Measurements from ENCODE around the gene ABLIM2. TPM values are rescaled to one million over a fixed set of nuclear protein-coding genes. Genes with fewer than 3 reads are reported as not detected.

The ABLIM2 gene
- polyA plus RNA-seq, 1 donor from 2014 or later, result 14.9 TPM

DNA sequence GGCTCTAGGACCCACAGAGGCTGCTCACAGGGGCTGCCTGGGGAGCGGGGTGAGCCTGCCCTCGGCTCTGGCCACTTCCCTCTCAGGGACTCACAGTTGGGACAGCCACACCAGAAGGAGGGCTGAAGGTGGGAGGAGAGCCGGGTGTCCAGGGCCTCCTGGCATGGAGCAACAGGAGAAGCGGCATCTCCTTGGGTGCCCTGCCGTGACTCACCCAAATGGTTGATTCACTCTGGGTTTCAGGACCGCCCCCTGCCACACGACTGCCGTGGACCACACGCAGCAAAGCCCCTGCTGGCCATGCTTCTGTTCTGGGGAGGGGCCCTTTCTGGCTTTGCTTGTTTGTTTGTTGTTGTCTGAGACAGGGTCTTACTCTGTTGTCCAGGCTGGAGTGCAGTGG, 132.9 kb downstream of the ABLIM2 start:
- no peak overlapping the region for H3K4me2 ChIP-seq (ENCODE audit: low read length)
- H3K9me3 ChIP-seq (ENCODE audit: low read length), result no peaks in the 10 kb centered on the region
- H3F3A ChIP-seq (ENCODE audit: insufficient read depth, low read length, poor library complexity, severe bottlenecking), result no peaks in the 10 kb centered on the region
- H3K9me2 ChIP-seq (ENCODE audit: insufficient read depth, low read length), result no peaks in the 10 kb centered on the region
- no peaks in the 10 kb centered on the region for H4K20me1 ChIP-seq (ENCODE audit: insufficient read depth)
- H3K27ac ChIP-seq (ENCODE audit: low read length), result no peak overlapping the region
- H3K27me3 ChIP-seq (ENCODE audit: insufficient read depth, low read depth, low read length), result no peaks in the 10 kb centered on the region
- H3K9ac ChIP-seq (ENCODE audit: low read length), result no peak overlapping the region
- H3K4me3 ChIP-seq (ENCODE audit: low read length), result no peak overlapping the region
- TF ChIP-seq SMC3 (conservative IDR thresholded peaks at IDR 0.05; ENCODE audit: poor library complexity), result no peak
- TF ChIP-seq TAF1 (IDR thresholded peaks at IDR 0.05; ENCODE audit: low read depth), result no peak
- TF ChIP-seq POLR2AphosphoS5 (IDR thresholded peaks at IDR 0.05), result no peak
- TF ChIP-seq EP300 (conservative IDR thresholded peaks at IDR 0.05; ENCODE audit: poor library complexity, severe bottlenecking), result no peak
- TF ChIP-seq REST (IDR thresholded peaks at IDR 0.05; ENCODE audit: borderline replicate concordance), result no peak
- no peak for TF ChIP-seq CTCF (IDR thresholded peaks at IDR 0.05; ENCODE audit: poor library complexity, severe bottlenecking)
- TF ChIP-seq EZH2 (IDR thresholded peaks at IDR 0.05; ENCODE audit: borderline replicate concordance, insufficient read depth, low read length, poor library complexity, severe bottlenecking), result no peak
- TF ChIP-seq MXI1 (conservative IDR thresholded peaks at IDR 0.05; ENCODE audit: poor library complexity, severe bottlenecking), result no peak
- no peak for TF ChIP-seq RAD21 (conservative IDR thresholded peaks at IDR 0.05)
- no peaks in the 10 kb centered on the region for H3K79me2 ChIP-seq (replicated peaks; ENCODE audit: insufficient read depth, low read length)
- no peak overlapping the region for H2AFZ ChIP-seq (ENCODE audit: low read depth, low read length)
- no peaks in the 10 kb centered on the region for H3K36me3 ChIP-seq (ENCODE audit: insufficient read depth, low read length)

DNA sequence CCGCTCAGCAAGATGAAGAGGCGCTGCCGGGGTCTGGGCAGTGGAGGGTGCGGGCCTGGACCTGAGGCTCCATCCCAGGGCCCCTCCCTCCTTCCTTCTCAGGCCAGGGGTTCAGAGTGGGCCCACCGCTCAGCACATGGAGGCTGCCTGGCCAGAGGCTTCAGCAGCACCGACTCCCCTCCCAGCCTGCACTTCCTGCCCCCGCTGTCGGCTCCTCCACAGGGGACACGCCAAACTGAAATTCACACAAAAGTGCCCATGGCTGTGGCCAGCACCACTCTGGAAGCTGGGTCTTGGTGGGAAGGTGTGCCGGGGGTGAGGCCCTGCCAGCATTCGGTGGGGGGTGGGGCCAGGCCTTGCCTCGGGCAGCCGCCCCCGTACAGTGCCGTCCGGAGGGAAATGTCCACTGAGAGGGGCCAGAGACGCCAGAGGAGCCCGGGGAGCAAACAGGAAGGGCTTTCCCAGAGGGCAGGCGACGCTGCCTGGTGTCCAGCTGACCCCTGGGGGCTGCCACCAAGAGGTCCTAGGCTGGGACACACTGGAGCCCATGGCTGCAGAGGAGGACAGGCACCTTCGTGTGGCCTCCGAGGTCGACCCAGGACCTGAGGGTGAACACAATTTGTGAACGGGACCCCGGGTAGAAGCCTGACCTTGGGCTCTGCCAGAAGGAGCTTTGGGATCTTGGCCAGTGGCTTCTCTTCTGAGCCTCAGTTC, 134.4 kb downstream of the ABLIM2 start:
- no peaks in the 10 kb centered on the region for H3F3A ChIP-seq (ENCODE audit: insufficient read depth, low read length, poor library complexity, severe bottlenecking)
- H3K79me2 ChIP-seq (replicated peaks; ENCODE audit: insufficient read depth, low read length), result no peaks in the 10 kb centered on the region
- H3K27ac ChIP-seq (ENCODE audit: low read length), result no peak overlapping the region
- H3K4me2 ChIP-seq (ENCODE audit: low read length), result no peak overlapping the region
- H3K9me2 ChIP-seq (ENCODE audit: insufficient read depth, low read length), result no peaks in the 10 kb centered on the region
- H4K20me1 ChIP-seq (ENCODE audit: insufficient read depth), result no peaks in the 10 kb centered on the region
- no peaks in the 10 kb centered on the region for H3K36me3 ChIP-seq (ENCODE audit: insufficient read depth, low read length)
- no peaks in the 10 kb centered on the region for H3K9me3 ChIP-seq (ENCODE audit: low read length)
- H3K4me3 ChIP-seq (ENCODE audit: low read length), result no peak overlapping the region
- no peak overlapping the region for H2AFZ ChIP-seq (ENCODE audit: low read depth, low read length)
- TF ChIP-seq POLR2AphosphoS5 (IDR thresholded peaks at IDR 0.05) (no peak), EZH2 (IDR thresholded peaks at IDR 0.05; ENCODE audit: borderline replicate concordance, insufficient read depth, low read length, poor library complexity, severe bottlenecking) (no peak), RAD21 (conservative IDR thresholded peaks at IDR 0.05) (no peak), EP300 (conservative IDR thresholded peaks at IDR 0.05; ENCODE audit: poor library complexity, severe bottlenecking) (no peak), CTCF (IDR thresholded peaks at IDR 0.05; ENCODE audit: poor library complexity, severe bottlenecking) (no peak), MXI1 (conservative IDR thresholded peaks at IDR 0.05; ENCODE audit: poor library complexity, severe bottlenecking) (no peak), TAF1 (IDR thresholded peaks at IDR 0.05; ENCODE audit: low read depth) (no peak), SMC3 (conservative IDR thresholded peaks at IDR 0.05; ENCODE audit: poor library complexity) (no peak), REST (IDR thresholded peaks at IDR 0.05; ENCODE audit: borderline replicate concordance) (no peak)
- no peak overlapping the region for H3K9ac ChIP-seq (ENCODE audit: low read length)
- no peaks in the 10 kb centered on the region for H3K27me3 ChIP-seq (ENCODE audit: insufficient read depth, low read depth, low read length)

Measured in neural cell (in vitro differentiated cells).